CD8-positive, alpha-beta memory T cell (primary cell): Measurements from ENCODE around the gene TENM4. TPM values are rescaled to one million over a fixed set of nuclear protein-coding genes. Genes with fewer than 3 reads are reported as not detected.

Experiments used
- CTCF ChIA-PET: fragments of 350-600 bp; sonication (Branson Sonifier 250); formaldehyde crosslinking; loops from one replicate; lab custom pipeline; 2021; ENCODE audit warnings: antibody characterized with exemption; lab: Charles Lee
- POLR2A ChIA-PET: fragments of 350-600 bp; sonication (Branson Sonifier 250); formaldehyde crosslinking; loops from one replicate; lab custom pipeline; 2021; ENCODE audit warnings: antibody characterized with exemption; lab: Charles Lee
- DNase-seq, 5 donors: peaks; one replicate each; pipeline versions ENCODE4 v3.0.0 to v3.0.0-alpha.2; 2020 to 2022; ENCODE audit warnings: mixed read lengths in 1 of 5
- H3K27ac ChIP-seq: one replicate; pipeline ENCODE4 v1.7.0; 2013; ENCODE audit warnings: low read depth, mild to moderate bottlenecking, low read length, moderate library complexity
- H3K27me3 ChIP-seq: 2 replicates; pipeline ENCODE4 v1.7.0; 2013; ENCODE audit warnings: low read length, mild to moderate bottlenecking; ENCODE audit not compliant: insufficient read depth, poor library complexity, severe bottlenecking
- H3K36me3 ChIP-seq: 2 replicates; pipeline ENCODE4 v1.7.0; 2013; ENCODE audit warnings: mild to moderate bottlenecking, low read length, moderate library complexity; ENCODE audit not compliant: insufficient read depth
- H3K4me1 ChIP-seq: 2 replicates; pipeline ENCODE4 v1.7.0; 2013; ENCODE audit warnings: mild to moderate bottlenecking, low read length, moderate library complexity; ENCODE audit not compliant: insufficient read depth
- H3K4me3 ChIP-seq: 2 replicates; pipeline ENCODE4 v1.7.0; 2013; ENCODE audit warnings: mild to moderate bottlenecking, low read length
- H3K9me3 ChIP-seq: 2 replicates; pipeline ENCODE4 v1.7.0; 2013; ENCODE audit warnings: mild to moderate bottlenecking, low read length
- H3K27ac Mint-ChIP-seq, 8 donors: one replicate each; pipeline ENCODE4 v1.8.0; 2020 to 2021; ENCODE audit warnings: mixed read lengths in 8 of 8, mild to moderate bottlenecking in 6 of 8, inconsistent platforms in 3 of 8, moderate library complexity in 3 of 8
- H3K27me3 Mint-ChIP-seq, 2 donors: one replicate each; pipeline ENCODE4 v1.8.0; 2020 to 2021; ENCODE audit warnings: mixed read lengths in 2 of 2, mild to moderate bottlenecking in 1 of 2, moderate library complexity in 1 of 2
- H3K36me3 Mint-ChIP-seq, 3 donors: one replicate each; pipeline ENCODE4 v1.8.0; 2020 to 2021; ENCODE audit warnings: mixed read lengths in 3 of 3, inconsistent platforms in 1 of 3, mild to moderate bottlenecking in 1 of 3
- H3K4me1 Mint-ChIP-seq, 3 donors: one replicate each; pipeline ENCODE4 v1.8.0; 2020 to 2021; ENCODE audit warnings: mixed read lengths in 3 of 3, inconsistent platforms in 1 of 3, mild to moderate bottlenecking in 1 of 3
- H3K4me3 Mint-ChIP-seq, 7 donors: one replicate each; pipeline ENCODE4 v1.8.0; 2020 to 2021; ENCODE audit warnings: mixed read lengths in 7 of 7, mild to moderate bottlenecking in 6 of 7, moderate library complexity in 4 of 7, inconsistent platforms in 2 of 7
- H3K9me3 Mint-ChIP-seq, 5 donors: one replicate each; pipeline ENCODE4 v1.8.0; 2020 to 2022; ENCODE audit warnings: mixed read lengths in 5 of 5, mild to moderate bottlenecking in 3 of 5, moderate library complexity in 2 of 5, inconsistent platforms in 1 of 5
- polyA plus RNA-seq: library from polyadenylated mRNA; unstranded; fragments of 300-500 nt; fragmentation: Illumina TruSeq; gene quantifications from one replicate; pipeline ENCODE4 v1.2.3, GENCODE V29; 2021
- total RNA-seq, 2 experiments: library from RNA; stranded (reverse); gene quantifications; one replicate each; pipeline ENCODE4 v1.2.3, GENCODE V29; 2021

TENM4 gene
- total and polyA plus RNA-seq, 3 experiments from 2014 or later = not detected

DNA sequence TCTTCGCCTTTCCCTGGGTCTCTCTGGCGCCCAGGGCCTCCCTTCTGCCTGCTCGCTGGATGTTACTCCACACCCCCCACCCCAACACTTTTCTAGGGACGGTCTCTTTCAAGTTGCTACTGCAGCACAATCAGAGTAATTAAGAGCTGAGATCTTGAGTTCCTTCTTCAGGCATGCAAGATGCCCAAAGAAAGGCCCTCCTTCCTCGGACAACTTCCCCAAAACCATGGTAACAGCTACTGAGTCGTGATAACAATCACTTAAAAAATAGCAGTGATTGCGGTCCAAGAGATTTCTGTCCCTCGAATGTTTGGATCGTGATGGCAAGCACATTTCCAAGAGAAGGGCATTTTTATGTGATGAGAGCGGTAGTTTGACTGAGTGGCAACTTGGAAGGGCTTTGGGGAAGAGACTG, 638 bp upstream of the TENM4 start:
- H3K4me1 Mint-ChIP-seq = peaks cover 4 to 7% (median 6%) of the 10 kb centered on the region in 3 donors
- no peaks in the 10 kb centered on the region for H3K36me3 Mint-ChIP-seq
- Histone ChIP-seq H3K27me3 (peaks cover 20% of the 10 kb centered on the region), H3K9me3 (no peaks in the 10 kb centered on the region), H3K4me3 (no peak overlapping the region), H3K27ac (no peak overlapping the region), H3K36me3 (no peaks in the 10 kb centered on the region), H3K4me1 (no peaks in the 10 kb centered on the region)
- POLR2A ChIA-PET = no interaction called here
- no peak overlapping the region for H3K27ac Mint-ChIP-seq
- CTCF ChIA-PET = no interaction called here
- no peak for DNase-seq
- H3K4me3 Mint-ChIP-seq = peak overlapping the region in 1 of 7 donors; percentile 15
- H3K27me3 Mint-ChIP-seq = peaks cover 41 to 54% of the 10 kb centered on the region in 2 donors
- peaks cover 0 to 27% (median 13%) of the 10 kb centered on the region in 5 donors for H3K9me3 Mint-ChIP-seq

DNA sequence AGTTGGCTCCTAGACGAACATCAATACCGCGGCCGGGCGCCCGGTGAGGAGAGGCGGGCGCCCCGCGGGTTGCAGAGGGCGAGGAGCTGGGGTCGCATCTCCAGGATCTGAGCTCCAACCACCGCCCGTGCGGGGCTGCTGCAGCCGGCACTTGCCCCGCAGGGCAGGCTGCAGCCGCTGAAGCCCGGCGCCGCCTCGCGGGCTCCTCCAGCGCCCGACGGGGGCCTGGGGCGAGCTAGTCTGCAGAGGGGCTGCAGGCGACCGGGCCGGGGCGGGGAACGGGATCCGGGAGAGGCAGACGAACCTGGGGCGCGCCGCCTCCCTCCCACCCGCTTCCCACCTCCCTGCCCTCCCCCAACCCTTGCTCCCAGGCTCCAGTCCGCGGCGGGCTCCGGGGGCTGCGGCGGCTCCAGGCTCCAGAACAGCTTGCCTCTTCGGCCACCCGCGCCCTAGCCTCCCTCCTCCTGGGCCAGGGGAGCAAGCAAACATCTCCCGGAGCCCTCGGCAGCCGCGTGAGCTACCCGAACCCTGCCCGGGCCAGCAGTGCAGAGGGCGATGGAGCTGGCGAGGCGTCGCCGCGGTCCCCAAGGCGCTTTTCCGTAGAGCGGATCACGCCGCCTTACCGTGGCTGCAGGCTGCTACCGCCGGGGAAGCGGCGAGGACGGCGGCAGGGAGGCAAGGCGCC, 802 bp downstream of the TENM4 start:
- no peak for DNase-seq
- Mint-ChIP-seq H3K27ac (no peak overlapping the region), H3K36me3 (no peaks in the 10 kb centered on the region), H3K4me1 (peaks cover 4 to 7% (median 6%) of the 10 kb centered on the region in 3 donors), H3K9me3 (peaks cover 0 to 31% (median 15%) of the 10 kb centered on the region in 5 donors), H3K4me3 (no peak overlapping the region), H3K27me3 (peaks cover 46 to 68% of the 10 kb centered on the region in 2 donors)
- H3K4me1 ChIP-seq = no peaks in the 10 kb centered on the region
- no peaks in the 10 kb centered on the region for H3K9me3 ChIP-seq
- ChIA-PET POLR2A (no interaction called here), CTCF (no interaction called here)
- no peaks in the 10 kb centered on the region for H3K36me3 ChIP-seq
- no peak overlapping the region for H3K4me3 ChIP-seq
- H3K27me3 ChIP-seq = peaks cover 20% of the 10 kb centered on the region
- H3K27ac ChIP-seq = no peak overlapping the region

DNA sequence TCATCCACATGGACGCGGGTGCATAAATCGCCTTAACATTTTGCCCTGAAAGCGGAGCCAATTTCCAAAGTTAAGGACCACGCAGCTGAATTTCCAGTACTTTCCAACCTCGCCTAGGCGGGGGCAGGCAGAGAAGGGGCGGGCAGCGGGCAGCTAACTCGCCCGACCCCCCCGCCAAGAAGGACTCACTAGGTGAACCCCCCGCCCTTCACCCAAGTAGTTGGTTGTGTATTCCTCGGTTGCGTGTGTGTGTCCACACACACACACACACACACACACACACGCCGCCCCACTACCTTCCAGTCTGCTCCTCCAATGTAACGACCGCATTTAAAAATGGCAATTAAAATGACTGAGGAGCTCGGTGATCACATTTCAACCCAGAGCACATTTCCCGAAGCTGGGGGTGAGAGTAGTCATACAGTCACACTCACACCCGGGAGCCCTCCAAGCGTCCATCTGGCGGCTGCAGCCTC, 1.4 kb downstream of the TENM4 start:
- ChIA-PET POLR2A (no interaction called here), CTCF (no interaction called here)
- no peaks in the 10 kb centered on the region for H3K9me3 ChIP-seq
- no peak overlapping the region for H3K27ac ChIP-seq
- Mint-ChIP-seq H3K27me3 (peaks cover 46 to 64% of the 10 kb centered on the region in 2 donors), H3K4me1 (peaks cover 4 to 7% (median 6%) of the 10 kb centered on the region in 3 donors), H3K9me3 (peaks cover 0 to 31% (median 15%) of the 10 kb centered on the region in 5 donors), H3K27ac (no peak overlapping the region), H3K36me3 (no peaks in the 10 kb centered on the region), H3K4me3 (no peak overlapping the region)
- H3K36me3 ChIP-seq = no peaks in the 10 kb centered on the region
- no peak overlapping the region for H3K4me3 ChIP-seq
- H3K27me3 ChIP-seq = peaks cover 20% of the 10 kb centered on the region
- no peaks in the 10 kb centered on the region for H3K4me1 ChIP-seq
- no peak for DNase-seq

DNA sequence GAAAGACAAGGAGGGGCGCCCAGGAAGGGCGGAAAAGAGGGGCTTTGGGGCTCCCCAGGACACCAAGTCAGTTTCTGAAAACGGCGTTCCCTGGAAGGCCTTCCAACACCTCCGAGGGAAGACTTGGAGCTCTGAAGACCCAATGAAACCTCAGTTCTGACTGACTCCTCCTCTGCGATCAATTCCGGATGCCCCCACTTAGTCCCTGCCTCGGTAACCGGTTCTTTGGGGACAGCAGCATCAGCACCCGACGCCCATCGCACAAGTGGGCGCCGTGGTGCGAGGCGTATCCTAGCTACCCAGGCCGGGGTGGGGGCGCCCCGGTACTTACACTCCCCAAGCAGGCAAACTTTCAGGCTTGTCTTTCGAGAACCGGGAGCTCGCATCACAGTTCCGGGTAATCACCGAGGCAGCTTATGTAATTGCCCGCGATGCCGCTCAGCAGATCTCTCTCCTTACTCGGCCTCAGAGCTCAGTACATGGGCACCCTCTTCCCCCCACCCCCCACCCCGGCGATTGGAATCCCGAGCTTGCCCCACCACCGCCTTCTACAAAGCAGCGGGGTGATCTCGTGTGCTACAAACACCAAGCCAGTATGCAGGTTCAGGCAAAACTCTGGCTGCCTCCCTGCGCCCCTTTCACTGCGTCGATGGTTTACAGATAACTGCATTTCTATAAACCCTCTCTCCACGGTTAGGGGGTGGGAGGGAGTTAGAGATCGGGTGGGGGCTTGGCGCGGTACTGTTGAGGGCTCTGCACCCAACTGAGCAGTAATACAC, 2.0 kb downstream of the TENM4 start:
- Histone ChIP-seq H3K4me3 (no peak overlapping the region), H3K36me3 (no peaks in the 10 kb centered on the region), H3K27me3 (peaks cover 20% of the 10 kb centered on the region), H3K9me3 (no peaks in the 10 kb centered on the region), H3K27ac (no peak overlapping the region), H3K4me1 (no peaks in the 10 kb centered on the region)
- no peaks in the 10 kb centered on the region for H3K36me3 Mint-ChIP-seq
- H3K9me3 Mint-ChIP-seq = peaks cover 0 to 31% (median 15%) of the 10 kb centered on the region in 5 donors
- no peak overlapping the region for H3K4me3 Mint-ChIP-seq
- no peak for DNase-seq
- peaks cover 44 to 63% of the 10 kb centered on the region in 2 donors for H3K27me3 Mint-ChIP-seq
- H3K4me1 Mint-ChIP-seq = peaks cover 4 to 7% (median 6%) of the 10 kb centered on the region in 3 donors
- ChIA-PET POLR2A (no interaction called here), CTCF (no interaction called here)
- no peak overlapping the region for H3K27ac Mint-ChIP-seq

DNA sequence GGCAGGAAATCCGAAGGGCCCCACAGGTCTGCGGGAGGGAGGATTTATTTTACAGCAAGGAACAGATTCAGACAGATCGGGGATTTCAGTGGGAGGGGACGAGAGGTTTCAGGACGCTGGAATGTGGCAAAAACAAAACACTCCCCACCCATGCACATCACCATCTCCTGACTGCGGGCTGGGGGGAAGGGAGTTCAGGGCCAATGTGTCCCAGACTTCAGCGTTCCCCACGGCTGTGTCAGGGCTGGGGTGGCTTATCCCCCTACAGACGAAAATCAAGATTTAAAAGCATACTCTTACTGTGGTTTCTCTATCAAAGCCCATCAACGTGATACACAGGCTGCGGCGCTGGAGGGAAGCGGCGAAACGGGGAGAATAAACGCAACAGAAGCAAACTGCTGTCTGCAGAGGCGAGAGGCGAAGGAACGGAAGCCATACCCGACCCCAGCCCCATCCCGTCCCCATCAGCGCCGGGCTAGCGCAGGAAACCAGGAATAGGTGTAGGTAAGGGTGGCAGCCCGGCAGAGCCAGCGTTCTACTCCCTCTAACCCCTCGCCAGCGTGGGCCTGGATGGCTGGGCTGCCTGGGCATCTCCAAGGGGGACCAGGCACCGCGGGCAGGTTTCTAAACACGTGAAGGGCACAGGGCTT, 2.7 kb downstream of the TENM4 start:
- H3K27ac Mint-ChIP-seq = no peak overlapping the region
- no peaks in the 10 kb centered on the region for H3K4me1 ChIP-seq
- H3K4me3 Mint-ChIP-seq = no peak overlapping the region
- no peaks in the 10 kb centered on the region for H3K36me3 Mint-ChIP-seq
- peaks cover 0 to 31% (median 15%) of the 10 kb centered on the region in 5 donors for H3K9me3 Mint-ChIP-seq
- H3K27me3 Mint-ChIP-seq = peaks cover 39 to 57% of the 10 kb centered on the region in 2 donors
- peaks cover 17% of the 10 kb centered on the region for H3K27me3 ChIP-seq
- CTCF ChIA-PET = no interaction called here
- no peaks in the 10 kb centered on the region for H3K9me3 ChIP-seq
- no peaks in the 10 kb centered on the region for H3K36me3 ChIP-seq
- POLR2A ChIA-PET = no interaction called here
- no peak overlapping the region for H3K4me3 ChIP-seq
- H3K4me1 Mint-ChIP-seq = peaks cover 4 to 7% (median 6%) of the 10 kb centered on the region in 3 donors
- DNase-seq = no peak
- H3K27ac ChIP-seq = no peak overlapping the region

DNA sequence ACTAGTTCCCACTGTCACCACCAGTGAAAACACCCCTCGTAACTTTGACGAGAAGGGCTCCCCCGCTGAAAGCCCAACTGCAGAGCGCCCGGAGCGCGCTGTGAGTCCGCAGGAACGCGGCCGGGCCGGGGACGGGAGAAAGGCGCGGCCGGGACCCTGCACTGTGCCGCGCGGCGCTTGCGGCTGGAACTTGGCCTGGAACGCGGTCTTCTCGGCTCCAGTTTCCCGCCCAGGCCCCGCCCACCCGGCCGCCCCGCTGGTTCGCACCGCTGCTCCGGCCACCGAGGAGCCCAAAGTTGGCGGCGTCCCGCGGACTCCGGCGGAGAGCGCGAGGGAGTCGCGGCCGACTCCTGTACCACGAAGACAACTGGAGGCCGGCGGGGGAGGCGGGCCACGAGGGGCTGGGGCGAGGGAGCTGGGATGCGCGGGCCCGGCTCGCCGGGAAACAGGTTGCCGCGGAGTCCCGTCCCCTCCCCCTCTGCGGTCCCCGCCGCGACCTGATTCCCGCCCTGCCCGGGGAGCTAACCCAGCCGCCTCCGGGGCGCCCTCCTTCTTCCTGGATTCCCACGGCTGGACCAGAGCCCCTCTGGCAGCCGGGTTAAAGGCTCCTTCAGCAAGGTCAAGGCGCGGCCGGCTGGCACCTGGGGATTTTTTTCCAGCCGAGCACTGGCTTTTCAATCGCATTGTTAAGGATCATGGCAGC, 3.4 kb downstream of the TENM4 start:
- Mint-ChIP-seq H3K27ac (no peak overlapping the region), H3K36me3 (no peaks in the 10 kb centered on the region), H3K27me3 (peaks cover 34 to 51% of the 10 kb centered on the region in 2 donors), H3K9me3 (peaks cover 0 to 30% (median 15%) of the 10 kb centered on the region in 5 donors), H3K4me1 (peaks cover 4 to 7% (median 6%) of the 10 kb centered on the region in 3 donors), H3K4me3 (no peak overlapping the region)
- Histone ChIP-seq H3K9me3 (no peaks in the 10 kb centered on the region), H3K27me3 (peaks cover 15% of the 10 kb centered on the region), H3K4me1 (no peaks in the 10 kb centered on the region), H3K4me3 (no peak overlapping the region), H3K27ac (no peak overlapping the region), H3K36me3 (no peaks in the 10 kb centered on the region)
- POLR2A ChIA-PET = no interaction called here
- CTCF ChIA-PET = no interaction called here
- no peak for DNase-seq

DNA sequence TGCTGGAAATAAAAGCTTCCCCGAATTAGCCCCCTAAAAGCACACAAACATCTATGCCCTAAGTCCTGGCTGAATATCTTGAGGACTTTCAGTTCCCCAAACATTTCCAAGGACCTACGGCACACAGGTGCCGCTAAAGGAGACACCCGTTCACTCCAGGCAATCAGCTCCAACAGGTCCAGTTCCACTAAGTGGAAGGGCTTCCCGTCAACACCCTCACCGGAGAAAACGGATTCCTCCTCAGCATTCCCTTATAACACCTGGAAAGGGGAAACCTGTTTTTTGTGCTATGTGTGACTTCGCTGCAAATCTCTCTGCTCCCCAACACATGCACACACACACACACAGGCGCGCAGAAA, 3.9 kb downstream of the TENM4 start:
- H3K27me3 Mint-ChIP-seq = peaks cover 34 to 46% of the 10 kb centered on the region in 2 donors
- H3K27ac Mint-ChIP-seq = no peak overlapping the region
- ChIA-PET POLR2A (no interaction called here), CTCF (no interaction called here)
- no peaks in the 10 kb centered on the region for H3K4me1 ChIP-seq
- no peak for DNase-seq
- H3K36me3 Mint-ChIP-seq = no peaks in the 10 kb centered on the region
- H3K4me3 ChIP-seq = no peak overlapping the region
- H3K4me3 Mint-ChIP-seq = no peak overlapping the region
- H3K4me1 Mint-ChIP-seq = peaks cover 4 to 7% (median 6%) of the 10 kb centered on the region in 3 donors
- H3K9me3 Mint-ChIP-seq = peaks cover 0 to 26% (median 13%) of the 10 kb centered on the region in 5 donors
- no peaks in the 10 kb centered on the region for H3K9me3 ChIP-seq
- H3K36me3 ChIP-seq = no peaks in the 10 kb centered on the region
- H3K27me3 ChIP-seq = peaks cover 15% of the 10 kb centered on the region
- H3K27ac ChIP-seq = no peak overlapping the region
